ENCODE measurements around the gene FRMD8. TPM values are rescaled to one million over a fixed set of nuclear protein-coding genes. Genes with fewer than 3 reads are reported as not detected.

FRMD8 gene
- total and polyA plus RNA-seq, 9 of the 15 experiments (the other 6 are each of a cell fraction or from before 2014, with no cell fraction given) = 4.5 to 54.5 (median 15.8) TPM

- TF ChIP-seq, protein P1, sequence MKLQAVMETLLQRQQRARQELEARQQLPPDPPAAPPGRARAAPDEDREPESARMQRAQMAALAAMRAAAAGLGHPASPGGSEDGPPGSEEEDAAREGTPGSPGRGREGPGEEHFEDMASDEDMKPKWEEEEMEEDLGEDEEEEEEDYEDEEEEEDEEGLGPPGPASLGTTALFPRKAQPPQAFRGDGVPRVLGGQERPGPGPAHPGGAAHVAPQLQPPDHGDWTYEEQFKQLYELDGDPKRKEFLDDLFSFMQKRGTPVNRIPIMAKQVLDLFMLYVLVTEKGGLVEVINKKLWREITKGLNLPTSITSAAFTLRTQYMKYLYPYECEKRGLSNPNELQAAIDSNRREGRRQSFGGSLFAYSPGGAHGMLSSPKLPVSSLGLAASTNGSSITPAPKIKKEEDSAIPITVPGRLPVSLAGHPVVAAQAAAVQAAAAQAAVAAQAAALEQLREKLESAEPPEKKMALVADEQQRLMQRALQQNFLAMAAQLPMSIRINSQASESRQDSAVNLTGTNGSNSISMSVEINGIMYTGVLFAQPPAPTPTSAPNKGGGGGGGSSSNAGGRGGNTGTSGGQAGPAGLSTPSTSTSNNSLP (IDR thresholded peaks at IDR 0.05; ENCODE audit: borderline replicate concordance, low read depth, low read length) = no peak
- TF ChIP-seq POLR2AphosphoS2 (IDR thresholded peaks at IDR 0.05; ENCODE audit: low read length) (peak; percentile 83; the same call in 1 of the 2 replicates), E2F6 (IDR thresholded peaks at IDR 0.05; ENCODE audit: borderline replicate concordance in 1 of 2, extremely low read depth in 1 of 2, insufficient read depth in 1 of 2, insufficient read length in 1 of 2, low read depth in 1 of 2, low read length in 1 of 2, poor library complexity in 1 of 2, severe bottlenecking in 1 of 2) (no peak), ZNF507 (tag; conservative IDR thresholded peaks at IDR 0.05) (no peak), RBM25 (IDR thresholded peaks at IDR 0.05; ENCODE audit: low read depth, low read length, severe bottlenecking) (peak; percentile 32), POLR2B (IDR thresholded peaks at IDR 0.05; ENCODE audit: low read depth, partially characterized antibody) (peak; percentile 11), USF2 (CRISPR knock-in tag; IDR thresholded peaks at IDR 0.05) (no peak)
These were observed 52.1 kb downstream of the FRMD8 start (continued) for GRCh38 chr11:65438257-65439151.

Measured in K562 (cell line).